CD4-positive, alpha-beta T cell (primary cell): ENCODE data around the gene LCNL1. TPM values are rescaled to one million over a fixed set of nuclear protein-coding genes. Genes with fewer than 3 reads are reported as not detected.

ENCODE experiments used
- ATAC-seq: fragments of 200-7000 bp; cut with Tn5 transposase; one replicate; pipeline ENCODE4 v1.10.0; 2022; ENCODE audit warnings: mild to moderate bottlenecking; ENCODE audit not compliant: poor library complexity
- CTCF ChIA-PET: fragments of 350-600 bp; sonication (Branson Sonifier 250); formaldehyde crosslinking; loops from one replicate; lab custom pipeline; 2021; ENCODE audit warnings: antibody characterized with exemption, inconsistent platforms; lab: Charles Lee
- POLR2A ChIA-PET: fragments of 350-600 bp; sonication (Branson Sonifier 250); formaldehyde crosslinking; loops from one replicate; lab custom pipeline; 2021; ENCODE audit warnings: antibody characterized with exemption, inconsistent platforms; lab: Charles Lee
- DNase-seq, 14 experiments: peaks; one replicate each; pipeline ENCODE4 v3.0.0-alpha.2; 2013 to 2020; ENCODE audit warnings: mixed read lengths in 2 of 14
- H3K27ac ChIP-seq, 2 donors: one replicate each; pipeline versions ENCODE4 v1.5.1 to v1.7.0; 2013; ENCODE audit warnings: low read length in 2 of 2, low read depth in 1 of 2, mild to moderate bottlenecking in 1 of 2
- H3K27me3 ChIP-seq, 2 experiments: 1 replicate in 1 of 2; 2 replicates in 1 of 2; pipeline versions ENCODE4 v1.6.1 to v1.7.0; 2013; ENCODE audit warnings: low read length in 2 of 2, control low read depth in 1 of 2, mild to moderate bottlenecking in 1 of 2, moderate library complexity in 1 of 2; ENCODE audit not compliant: insufficient read depth in 2 of 2, control insufficient read depth in 1 of 2
- H3K36me3 ChIP-seq: one replicate; pipeline ENCODE4 v1.6.1; 2013; ENCODE audit warnings: low read length, control low read depth; ENCODE audit not compliant: insufficient read depth
- H3K4me1 ChIP-seq: one replicate; pipeline ENCODE4 v1.6.1; 2013; ENCODE audit warnings: low read length, control low read depth; ENCODE audit not compliant: insufficient read depth
- H3K4me3 ChIP-seq: one replicate; pipeline ENCODE4 v1.5.1; 2013; ENCODE audit warnings: mild to moderate bottlenecking, low read length, moderate library complexity
- H3K9me3 ChIP-seq, 2 experiments: 1 replicate in 1 of 2; 2 replicates in 1 of 2; pipeline versions ENCODE4 v1.6.1 to v1.7.0; 2013; ENCODE audit warnings: low read length in 2 of 2, mild to moderate bottlenecking in 2 of 2, control low read depth in 1 of 2, moderate library complexity in 1 of 2; ENCODE audit not compliant: control insufficient read depth in 1 of 2, insufficient read depth in 1 of 2
- H3K27ac Mint-ChIP-seq: one replicate; pipeline ENCODE4 v1.8.0; 2020; ENCODE audit warnings: mixed read lengths
- H3K27me3 Mint-ChIP-seq: one replicate; pipeline ENCODE4 v1.8.0; 2021; ENCODE audit warnings: mixed read lengths
- H3K36me3 Mint-ChIP-seq: one replicate; pipeline ENCODE4 v1.8.0; 2021; ENCODE audit warnings: low read depth, mixed read lengths
- H3K4me1 Mint-ChIP-seq: one replicate; pipeline ENCODE4 v1.8.0; 2021; ENCODE audit warnings: low read depth, mixed read lengths
- H3K4me3 Mint-ChIP-seq: one replicate; pipeline ENCODE4 v1.8.0; 2020; ENCODE audit warnings: mild to moderate bottlenecking, mixed read lengths
- H3K9me3 Mint-ChIP-seq: one replicate; pipeline ENCODE4 v1.8.0; 2020; ENCODE audit warnings: mixed read lengths
- CTCF ChIP-seq: fragments of 200-600 bp; IDR thresholded peaks from one replicate; pipeline ENCODE4 v1.8.0; 2022; ENCODE audit warnings: antibody characterized with exemption, mild to moderate bottlenecking
- intact Hi-C, 2 experiments: fragments of 100-400 bp; cut with DNase I in 1 of 2; cut with micrococcal nuclease in 1 of 2; formaldehyde crosslinking; loops; one replicate each; pipeline versions ENCODE4 v1.15.1 to v1.9.0; 2023 to 2025; cut with DNase I, micrococcal nuclease
- total RNA-seq, 174 experiments: library from RNA in 2 of 174; stranded (reverse) in 2 of 174; gene quantifications; one replicate each; pipeline ENCODE4 v1.2.3 and lab custom pipeline; 2021 to 2026

The LCNL1 gene
- total RNA-seq, 2 experiments from 2014 or later = 0.93 to 1.0 TPM

- Histone ChIP-seq H3K4me3 (peak overlapping the region; percentile 41), H3K27ac (no peak overlapping the region), H3K27me3 (peaks cover 0 to 4% of the 10 kb centered on the region in 2 experiments), H3K4me1 (peaks cover 87% of the 10 kb centered on the region), H3K36me3 (peaks cover 10% of the 10 kb centered on the region), H3K9me3 (no peaks in the 10 kb centered on the region)
- ChIA-PET CTCF (interaction anchor here (1.1 to 1.8 kb wide), 4 partner anchors 33 to 154 kb away, joined by 3 to 9 read pairs (median 6); partner anchors contain the start of genes AJM1 and FBXW5), POLR2A (interaction anchor here (1.0 to 1.3 kb wide), 4 partner anchors 33 to 203 kb away, joined by 3 to 4 read pairs (median 4); partner anchors contain the start of gene FBXW5)
- no peak for TF ChIP-seq CTCF
- H3K4me3 Mint-ChIP-seq = peak overlapping the region; percentile 62
- H3K9me3 Mint-ChIP-seq = no peaks in the 10 kb centered on the region
- no peak for DNase-seq
- H3K36me3 Mint-ChIP-seq = peaks cover 8% of the 10 kb centered on the region
- intact Hi-C loops = no loop called here
- peak overlapping the region; percentile 71 for H3K27ac Mint-ChIP-seq
- ATAC-seq = no peak
- H3K27me3 Mint-ChIP-seq = peaks cover 10% of the 10 kb centered on the region
- H3K4me1 Mint-ChIP-seq = peaks cover 50% of the 10 kb centered on the region
Measured at GRCh38 chr9:136995772-136996311, 13.0 kb downstream of the LCNL1 start.

- peaks cover 10% of the 10 kb centered on the region for H3K27me3 Mint-ChIP-seq
- peaks cover 43% of the 10 kb centered on the region for H3K4me1 Mint-ChIP-seq
- ATAC-seq = peak; percentile 14
- peak within 1 kb of the TSS in 1 of 2 donors; percentile 40 for H3K27ac ChIP-seq
- H3K27me3 ChIP-seq = peaks cover 0 to 4% of the 10 kb centered on the region in 2 experiments
- peaks cover 8% of the 10 kb centered on the region for H3K36me3 Mint-ChIP-seq
- H3K9me3 Mint-ChIP-seq = no peaks in the 10 kb centered on the region
- peaks cover 83% of the 10 kb centered on the region for H3K4me1 ChIP-seq
- H3K4me3 Mint-ChIP-seq = peak within 1 kb of the TSS; percentile 62
- ChIA-PET POLR2A (interaction anchor here (0.8 to 1.3 kb wide), 6 partner anchors 31 to 244 kb away, joined by 3 to 4 read pairs (median 3); partner anchors contain the start of genes FBXW5 and TUBB4B), CTCF (interaction anchor here (1.1 to 1.8 kb wide), 4 partner anchors 32 to 155 kb away, joined by 3 to 9 read pairs (median 6); partner anchors contain the start of genes AJM1 and FBXW5)
- peak; percentile 19 to 83 (median 56) for DNase-seq
- peak within 1 kb of the TSS; percentile 41 for H3K4me3 ChIP-seq
- H3K9me3 ChIP-seq = no peaks in the 10 kb centered on the region
- peak within 1 kb of the TSS; percentile 87 for H3K27ac Mint-ChIP-seq
- peaks cover 10% of the 10 kb centered on the region for H3K36me3 ChIP-seq
- TF ChIP-seq CTCF = no peak
- intact Hi-C loops = no loop called here
Measured at GRCh38 chr9:136996361-136997292, 13.8 kb downstream of the LCNL1 start, which contains the start of gene CLIC3. Gene CLIC3 (minus strand): TSS chr9:136996568. CDS start chr9:136996543, 25 bp downstream.

GRCh38 chr9:136997371-136997770 lies 14.6 kb downstream of the LCNL1 start:
- peak overlapping the region; percentile 70 for H3K4me3 Mint-ChIP-seq
- H3K9me3 Mint-ChIP-seq = no peaks in the 10 kb centered on the region
- DNase-seq (peak in 1 of 14 experiments; percentile 53), ATAC-seq (no peak)
- H3K9me3 ChIP-seq = no peaks in the 10 kb centered on the region
- peak overlapping the region in 1 of 2 donors; percentile 15 for H3K27ac ChIP-seq
- H3K36me3 ChIP-seq = peaks cover 10% of the 10 kb centered on the region
- TF ChIP-seq CTCF = no peak
- POLR2A ChIA-PET = interaction anchor here (1.0 kb wide), 1 partner anchor 244 kb away, joined by 3 read pairs; the partner anchor contains the start of gene TUBB4B
- peaks cover 10% of the 10 kb centered on the region for H3K27me3 Mint-ChIP-seq
- CTCF ChIA-PET = interaction anchor here (1.8 kb wide), 1 partner anchor 38 kb away, joined by 9 read pairs; no protein-coding TSS in a partner anchor
- H3K27ac Mint-ChIP-seq = peak overlapping the region; percentile 87
- peaks cover 42% of the 10 kb centered on the region for H3K4me1 Mint-ChIP-seq
- H3K27me3 ChIP-seq = peaks cover 0 to 4% of the 10 kb centered on the region in 2 experiments
- intact Hi-C loops = no loop called here
- peaks cover 81% of the 10 kb centered on the region for H3K4me1 ChIP-seq
- H3K36me3 Mint-ChIP-seq = peaks cover 8% of the 10 kb centered on the region
- peak overlapping the region; percentile 10 for H3K4me3 ChIP-seq
